HG02840 (cell line): ENCODE measurements around the gene ETV3.

Experiments used
- ATAC-seq: cut with Tn5 transposase; IDR thresholded peaks from one replicate; pipeline ENCODE4 v1.9.1; 2021; ENCODE audit warnings: mild to moderate bottlenecking, moderate library complexity, moderate number of reproducible peaks; ENCODE audit not compliant: unreplicated experiment, low FRiP score

ETV3 gene

GRCh38 chr1:157098519-157098918, 39.7 kb downstream of the ETV3 start:
- no peak for ATAC-seq

GRCh38 chr1:157097692-157098091, 40.5 kb downstream of the ETV3 start:
- no peak for ATAC-seq

DNA sequence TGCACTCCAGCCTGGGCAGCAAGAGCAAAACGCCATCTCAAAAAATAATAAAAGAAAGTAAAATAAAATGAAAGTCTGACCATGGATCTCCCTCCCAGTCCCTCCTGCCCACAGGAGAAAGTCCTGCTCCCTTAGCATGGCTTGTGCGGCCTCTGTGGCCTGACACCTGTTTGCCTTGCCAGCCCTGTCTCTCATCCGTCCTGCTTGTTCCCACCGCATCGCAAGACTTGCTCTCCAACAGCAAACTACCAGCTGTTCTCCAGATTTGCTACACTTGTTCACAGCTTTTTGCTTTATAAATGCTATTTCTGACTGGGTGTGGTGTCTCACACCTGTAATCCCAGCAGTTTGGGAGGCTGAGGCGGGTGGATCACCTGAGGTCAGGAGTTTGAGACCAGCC, 41.3 kb downstream of the ETV3 start:
- no peak for ATAC-seq

DNA sequence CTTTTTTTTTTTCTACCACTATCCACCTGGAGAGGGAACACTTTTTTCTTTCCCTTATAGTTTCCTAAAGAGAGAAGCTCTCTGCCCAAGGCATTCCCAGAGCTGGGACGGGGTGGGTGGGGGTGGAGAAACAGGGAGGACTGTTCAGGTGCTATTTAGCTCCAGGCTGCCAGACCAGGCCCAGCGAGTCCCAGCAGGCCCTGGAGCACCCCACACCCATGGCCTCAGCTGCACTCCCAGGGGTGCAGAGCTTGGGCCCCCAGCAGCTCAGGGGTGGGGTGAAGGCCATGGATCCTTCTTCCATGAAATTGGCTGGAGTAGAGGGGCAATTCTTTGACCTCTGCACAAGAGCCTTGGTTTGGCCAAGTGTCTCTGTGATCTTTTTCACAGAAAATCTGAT, 42.6 kb downstream of the ETV3 start:
- no peak for ATAC-seq

DNA sequence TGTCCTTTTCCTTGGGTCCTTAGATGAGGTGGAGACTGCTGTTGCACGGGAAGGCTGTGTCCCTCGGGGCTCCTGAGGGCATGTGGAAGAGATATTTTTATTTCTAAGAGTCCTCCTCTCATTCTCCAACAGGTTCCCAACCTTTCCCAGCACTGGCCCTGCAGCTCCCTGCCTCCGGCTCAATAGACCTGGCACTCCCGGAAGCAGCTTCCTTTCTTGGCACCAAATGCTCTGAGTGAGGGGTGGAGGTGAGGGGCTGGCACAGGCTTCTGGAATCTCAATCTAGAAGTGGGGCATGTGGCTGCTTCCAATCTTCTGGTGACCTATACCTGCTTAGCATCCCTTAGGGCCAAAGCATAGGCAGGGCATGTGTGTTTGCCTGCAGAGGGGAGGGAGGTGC, 43.1 kb downstream of the ETV3 start:
- no peak for ATAC-seq

DNA sequence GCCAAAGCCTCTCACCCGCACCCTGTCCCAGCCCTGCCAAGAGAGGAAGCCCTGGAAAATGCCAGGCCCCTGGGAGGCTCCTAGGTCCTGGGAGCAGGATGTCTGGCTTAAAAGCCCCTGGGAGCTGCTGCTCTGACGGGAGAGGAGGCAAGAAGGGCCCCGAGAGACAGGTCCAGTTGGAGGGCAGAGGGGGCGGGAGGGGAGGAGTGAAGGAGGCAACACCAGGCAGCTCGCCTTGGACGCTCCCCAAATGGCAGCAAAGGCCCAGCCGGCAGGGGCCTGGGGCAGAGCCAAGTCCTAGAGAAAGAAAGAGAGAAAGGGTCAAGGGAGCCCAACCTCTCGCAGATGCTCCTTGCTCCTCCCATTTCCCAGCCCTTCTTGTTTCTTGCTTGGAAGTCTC, 45.4 kb downstream of the ETV3 start:
- no peak for ATAC-seq

GRCh38 chr1:157091668-157092273, 46.4 kb downstream of the ETV3 start:
- no peak for ATAC-seq

DNA sequence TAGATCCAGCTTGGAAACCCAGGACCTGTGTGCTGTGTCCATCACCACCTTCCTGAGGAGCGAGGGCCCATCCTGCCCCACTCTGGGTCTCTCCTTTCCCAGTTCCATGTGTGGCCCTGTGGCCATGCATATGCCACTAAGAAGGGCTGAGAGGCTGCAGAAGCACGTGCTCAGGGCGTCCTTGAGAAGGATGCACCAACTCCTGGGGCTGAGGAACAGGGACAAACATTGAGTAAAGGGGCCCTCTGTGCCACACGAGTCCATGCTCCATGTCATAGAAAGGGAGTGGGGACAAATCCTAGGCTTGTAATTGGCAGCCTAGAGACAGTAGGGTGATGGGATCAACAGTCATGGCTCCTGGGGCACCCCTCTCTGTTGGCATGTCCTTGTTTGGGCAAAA, 47.0 kb downstream of the ETV3 start:
- no peak for ATAC-seq

GRCh38 chr1:157090771-157091170, 47.4 kb downstream of the ETV3 start:
- no peak for ATAC-seq

DNA sequence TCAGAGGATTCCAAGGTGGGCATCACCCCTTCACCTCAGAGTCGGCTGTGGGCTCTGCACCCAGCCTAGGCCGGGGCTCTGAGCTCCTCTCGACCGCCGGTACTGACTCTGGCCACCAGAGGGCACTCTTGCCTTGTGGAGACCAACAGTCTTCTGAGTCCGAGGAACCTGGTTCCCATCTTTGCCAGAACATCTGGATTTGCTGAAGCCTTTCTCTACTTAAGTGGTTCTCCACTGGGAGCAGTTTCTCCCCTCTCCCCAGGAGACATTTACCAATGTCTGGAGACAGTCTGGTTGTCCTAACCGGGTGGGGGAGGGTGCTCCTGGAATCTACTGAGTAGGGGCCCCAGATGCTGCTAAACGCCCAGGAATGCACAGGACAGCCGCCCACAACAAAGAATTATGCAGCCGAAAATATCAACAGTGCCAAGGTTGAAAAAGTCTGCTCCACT, 48.0 kb downstream of the ETV3 start:
- ATAC-seq: no peak

GRCh38 chr1:157089789-157090188, 48.4 kb downstream of the ETV3 start:
- ATAC-seq: no peak

DNA sequence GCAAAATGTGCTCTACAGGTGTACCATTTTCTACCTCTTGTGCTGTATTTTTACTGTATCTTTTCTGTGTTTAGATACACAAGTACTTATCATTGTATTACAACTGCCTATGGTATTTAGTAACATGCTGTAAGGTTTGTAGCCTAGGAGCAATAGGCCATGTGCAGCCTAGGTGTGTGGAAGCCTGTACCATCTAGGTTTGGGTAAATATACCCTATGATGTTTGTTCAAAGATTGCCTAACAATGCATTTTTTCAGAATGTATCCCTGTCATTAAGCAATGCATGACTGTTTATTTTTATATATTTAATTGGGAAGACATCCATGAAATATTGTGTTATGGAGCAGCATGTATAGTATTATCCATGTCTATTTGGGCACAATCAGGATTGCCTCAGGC, 49.6 kb downstream of the ETV3 start:
- ATAC-seq: no peak

DNA sequence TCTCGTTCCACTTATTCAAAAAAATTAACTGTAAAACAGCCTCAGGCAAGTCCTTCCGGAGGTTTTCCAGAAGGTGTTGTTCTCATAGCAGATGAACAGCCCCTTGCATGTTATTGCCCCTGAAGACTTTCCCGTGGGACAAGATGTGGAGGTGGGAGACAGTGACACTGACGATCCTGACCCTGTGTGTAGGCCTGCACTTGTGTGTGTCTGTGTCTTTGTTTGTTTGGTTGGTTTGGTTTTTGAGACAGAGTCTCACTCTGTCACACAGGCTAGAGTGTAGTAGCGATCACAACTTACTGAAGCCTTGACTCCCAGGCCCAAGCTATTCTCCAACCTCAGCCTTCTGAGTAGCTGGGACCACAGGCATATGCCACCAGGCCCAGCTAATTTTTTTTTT, 51.2 kb downstream of the ETV3 start:
- ATAC-seq: no peak

GRCh38 chr1:157086299-157086698, 51.9 kb downstream of the ETV3 start:
- no peak for ATAC-seq

- no peak for ATAC-seq
These were observed 52.8 kb downstream of the ETV3 start for GRCh38 chr1:157085421-157085820.

DNA sequence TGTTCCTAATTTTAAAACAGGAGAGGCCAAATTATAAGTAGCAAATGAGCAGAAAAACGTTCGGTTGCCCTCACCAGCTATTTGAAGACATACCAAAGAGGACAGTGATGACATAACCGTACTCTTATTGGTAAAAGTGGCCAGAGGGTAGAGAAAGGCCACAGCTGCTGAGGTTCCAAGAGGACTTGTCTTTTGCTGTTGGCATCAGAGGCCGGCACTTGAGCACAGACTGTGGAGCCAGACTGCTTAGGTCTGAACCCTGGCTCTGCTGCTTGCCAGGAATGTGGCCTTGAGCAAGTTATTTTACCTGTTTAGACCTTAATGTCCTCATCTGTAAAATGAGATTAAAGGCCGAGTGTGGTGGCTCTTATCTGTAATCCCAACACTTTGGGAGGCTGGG, 53.5 kb downstream of the ETV3 start:
- ATAC-seq: no peak

- no peak for ATAC-seq
These were observed 56.5 kb downstream of the ETV3 start for GRCh38 chr1:157081707-157082106.

- ATAC-seq: no peak
These were observed 57.5 kb downstream of the ETV3 start for GRCh38 chr1:157080714-157081113.

DNA sequence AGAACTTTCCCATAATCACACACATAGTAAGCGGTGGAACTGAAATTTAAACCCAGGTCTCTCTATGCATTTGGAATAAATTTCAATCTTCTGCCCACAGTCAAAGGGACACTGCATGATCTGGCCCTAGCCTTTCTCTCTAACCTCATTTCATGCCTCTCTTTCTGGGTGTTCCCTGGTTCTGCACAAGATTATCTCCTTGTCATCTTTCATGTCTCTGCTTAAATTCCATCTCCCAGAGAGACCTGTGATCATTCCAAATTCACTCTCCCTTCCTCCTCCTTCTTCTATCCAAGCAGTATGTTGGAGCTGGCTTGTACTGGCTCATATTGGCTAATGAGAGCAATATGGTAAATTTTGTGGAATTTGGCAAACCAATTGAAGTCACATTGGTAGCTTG, 60.8 kb downstream of the ETV3 start:
- ATAC-seq: no peak

GRCh38 chr1:157073944-157074685, 64.1 kb downstream of the ETV3 start:
- ATAC-seq: no peak
